Fibroblast of skin of left biceps (primary cell): ENCODE measurements around the gene LIMS2.

Experiments
- DNase-seq, 2 experiments: peaks; one replicate each; pipeline ENCODE4 v3.0.0-alpha.2; 2013; ENCODE audit warnings: low read depth in 2 of 2

Gene LIMS2

GRCh38 chr2:127658641-127659407, 16.5 kb downstream of the LIMS2 start:
- no peak for DNase-seq

- DNase-seq: no peak
These were observed 17.2 kb downstream of the LIMS2 start for GRCh38 chr2:127658146-127658545.

- no peak for DNase-seq
These were observed 18.1 kb downstream of the LIMS2 start for GRCh38 chr2:127657232-127657595.

- DNase-seq: no peak
These were observed 18.6 kb downstream of the LIMS2 start for GRCh38 chr2:127656569-127657231.

- DNase-seq: no peak
These were observed 19.9 kb downstream of the LIMS2 start for GRCh38 chr2:127655209-127656073.

- DNase-seq: no peak
These were observed 20.5 kb downstream of the LIMS2 start for GRCh38 chr2:127654838-127655175.

GRCh38 chr2:127654084-127654837, 21.1 kb downstream of the LIMS2 start:
- no peak for DNase-seq

- DNase-seq: no peak
These were observed 21.8 kb downstream of the LIMS2 start for GRCh38 chr2:127653421-127654083.

- no peak for DNase-seq
These were observed 22.5 kb downstream of the LIMS2 start for GRCh38 chr2:127652786-127653357.

- no peak for DNase-seq
These were observed 23.3 kb downstream of the LIMS2 start for GRCh38 chr2:127651971-127652550.

GRCh38 chr2:127651381-127651809, 23.9 kb downstream of the LIMS2 start:
- DNase-seq: no peak

GRCh38 chr2:127650785-127651380, 24.4 kb downstream of the LIMS2 start:
- no peak for DNase-seq

- DNase-seq: no peak
These were observed 25.1 kb downstream of the LIMS2 start for GRCh38 chr2:127650041-127650784.

- peak; percentile 47 to 55 for DNase-seq
These were observed 25.7 kb downstream of the LIMS2 start for GRCh38 chr2:127649684-127650040.

GRCh38 chr2:127649100-127649611, 26.2 kb downstream of the LIMS2 start:
- DNase-seq: no peak

GRCh38 chr2:127648321-127648720, 27.0 kb downstream of the LIMS2 start:
- no peak for DNase-seq

GRCh38 chr2:127647242-127648190, 27.8 kb downstream of the LIMS2 start:
- no peak for DNase-seq
